SK-N-SH (cell line): ENCODE results near the gene KLF12. TPM values are rescaled to one million over a fixed set of nuclear protein-coding genes. Genes with fewer than 3 reads are reported as not detected.

ENCODE experiments used
- CTCF ChIA-PET: fragments of 300-600, 350-600 bp; formaldehyde crosslinking; extraction: SDS; loops from one replicate; lab custom pipeline; 2021; lab: Yijun Ruan, JAX
- POLR2A ChIA-PET: fragments of 350-600 bp; sonication (Branson Sonifier 250); formaldehyde crosslinking; extraction: SDS; loops from one replicate; lab custom pipeline; 2020; ENCODE audit warnings: antibody characterized with exemption, inconsistent platforms; lab: Yijun Ruan, JAX
- DNase-seq: peaks from one replicate; pipeline ENCODE4 v3.0.0; 2012
- H2AFZ ChIP-seq: fragments of 200-600 bp; sonication (generic); 2 replicates; pipeline ENCODE4 v1.8.1; 2016; ENCODE audit warnings: antibody characterized with exemption, mild to moderate bottlenecking, low read depth
- H3F3A ChIP-seq: fragments of 200-600 bp; sonication (generic); replicated peaks from 2 replicates; pipeline ENCODE3; 2016; ENCODE audit warnings: antibody characterized with exemption, mild to moderate bottlenecking; ENCODE audit not compliant: insufficient read depth
- H3K27ac ChIP-seq, 2 experiments: fragments of 200-500 bp in 1 of 2; fragments of 200-600 bp in 1 of 2; sonication (Bioruptor generic) in 1 of 2; sonication (generic), shearing (Covaris generic) in 1 of 2; 2 replicates each; pipeline versions ENCODE4 v1.5.1 to v1.6.1; 2014 to 2016; ENCODE audit warnings: low read depth in 2 of 2, inconsistent platforms in 1 of 2, low read length in 1 of 2, mild to moderate bottlenecking in 1 of 2, mixed read lengths in 1 of 2
- H3K27me3 ChIP-seq: fragments of 200-600 bp; sonication (generic), shearing (Covaris generic); 2 replicates; pipeline ENCODE4 v1.6.1; 2016; ENCODE audit warnings: mixed run types; ENCODE audit not compliant: insufficient read depth
- H3K36me3 ChIP-seq, 2 experiments: fragments of 200-500 bp in 1 of 2; fragments of 200-600 bp in 1 of 2; sonication (Bioruptor generic) in 1 of 2; sonication (generic) in 1 of 2; replicated peaks in 1 of 2; 2 replicates each; pipeline versions ENCODE3 to v1.5.1; 2014 to 2016; ENCODE audit warnings: low read length in 1 of 2, mild to moderate bottlenecking in 1 of 2; ENCODE audit not compliant: insufficient read depth in 2 of 2, control insufficient read depth in 1 of 2
- H3K4me1 ChIP-seq, 2 experiments: fragments of 200-500 bp in 1 of 2; fragments of 200-600 bp in 1 of 2; sonication (Bioruptor generic) in 1 of 2; sonication (generic), shearing (Covaris generic) in 1 of 2; 2 replicates each; pipeline versions ENCODE4 v1.5.1 to v1.6.1; 2014 to 2016; ENCODE audit warnings: low read depth in 1 of 2, low read length in 1 of 2, mixed run types in 1 of 2; ENCODE audit not compliant: insufficient read depth in 2 of 2, control insufficient read depth in 1 of 2
- H3K4me2 ChIP-seq: fragments of 200-600 bp; sonication (generic), shearing (Covaris generic); 2 replicates; pipeline ENCODE4 v1.6.1; 2017; ENCODE audit warnings: mixed run types
- H3K4me3 ChIP-seq, 2 experiments: fragments of 200-500 bp in 1 of 2; fragments of 200-600 bp in 1 of 2; sonication (Bioruptor generic) in 1 of 2; sonication (generic), shearing (Covaris generic) in 1 of 2; 2 replicates each; pipeline versions ENCODE4 v1.5.1 to v1.8.1; 2014 to 2016; ENCODE audit warnings: low read depth in 2 of 2, inconsistent platforms in 1 of 2, low read length in 1 of 2, mild to moderate bottlenecking in 1 of 2, mixed read lengths in 1 of 2, moderate library complexity in 1 of 2
- H3K79me2 ChIP-seq: fragments of 200-600 bp; sonication (generic); 2 replicates; pipeline ENCODE4 v1.8.1; 2017; ENCODE audit warnings: mild to moderate bottlenecking; ENCODE audit not compliant: insufficient read depth
- H3K9ac ChIP-seq: fragments of 200-600 bp; sonication (generic); 2 replicates; pipeline ENCODE4 v1.6.1; 2017; ENCODE audit warnings: mixed run types
- H3K9me2 ChIP-seq: fragments of 200-600 bp; sonication (generic); 2 replicates; pipeline ENCODE4 v1.6.1; 2017; ENCODE audit warnings: mixed run types
- H3K9me3 ChIP-seq: fragments of 200-600 bp; sonication (generic); 2 replicates; pipeline ENCODE4 v1.6.1; 2017; ENCODE audit warnings: mixed run types, mild to moderate bottlenecking, moderate library complexity
- H4K20me1 ChIP-seq: fragments of 200-600 bp; sonication (generic); 2 replicates; pipeline ENCODE4 v1.6.1; 2017; ENCODE audit warnings: mild to moderate bottlenecking, mixed run types; ENCODE audit not compliant: insufficient read depth
- EP300 ChIP-seq, 2 experiments: IDR thresholded peaks; 2 replicates each; pipeline versions ENCODE4 v1.4.0 to v1.6.1; 2012; ENCODE audit warnings: borderline replicate concordance in 1 of 2, low read depth in 1 of 2, low read length in 1 of 2
- EZH2phosphoT487 ChIP-seq: fragments of 200-600 bp; sonication (generic); IDR thresholded peaks from 2 replicates; pipeline ENCODE4 v1.6.1; 2017; ENCODE audit warnings: low read depth, mixed run types, mild to moderate bottlenecking, antibody characterized with exemption, moderate library complexity, borderline replicate concordance
- FOSL2 ChIP-seq: IDR thresholded peaks from 2 replicates; pipeline ENCODE4 v1.4.0; 2012; ENCODE audit warnings: low read depth, mild to moderate bottlenecking, moderate library complexity, borderline replicate concordance
- FOXM1 ChIP-seq: IDR thresholded peaks from 2 replicates; pipeline ENCODE4 v1.4.0; 2012; ENCODE audit warnings: low read depth, mild to moderate bottlenecking
- IRF3 ChIP-seq: fragments of 150-350 bp; IDR thresholded peaks from 2 replicates; pipeline ENCODE4 v1.6.1; 2016; ENCODE audit warnings: mild to moderate bottlenecking, low read depth, low read length
- MEF2A ChIP-seq: IDR thresholded peaks from 2 replicates; pipeline ENCODE4 v1.4.0; 2012; ENCODE audit warnings: low read depth, borderline replicate concordance
- NFIC ChIP-seq: IDR thresholded peaks from 2 replicates; pipeline ENCODE4 v1.4.0; 2012; ENCODE audit warnings: borderline replicate concordance
- NRF1 ChIP-seq: IDR thresholded peaks from 2 replicates; pipeline ENCODE4 v1.6.1; 2012; ENCODE audit warnings: low read depth, mild to moderate bottlenecking, low read length
- POLR2AphosphoS5 ChIP-seq: IDR thresholded peaks from 2 replicates; pipeline ENCODE4 v1.6.1; 2012; ENCODE audit warnings: low read depth, low read length
- RAD21 ChIP-seq: IDR thresholded peaks from 2 replicates; pipeline ENCODE4 v1.6.1; 2012; ENCODE audit warnings: mild to moderate bottlenecking, low read length
- RCOR1 ChIP-seq: fragments of 150-350 bp; IDR thresholded peaks from 2 replicates; pipeline ENCODE4 v1.6.1; 2017; ENCODE audit warnings: antibody characterized with exemption, low read length
- SIN3A ChIP-seq: IDR thresholded peaks from 2 replicates; pipeline ENCODE4 v1.6.1; 2012; ENCODE audit warnings: low read depth, mild to moderate bottlenecking, low read length, moderate library complexity, borderline replicate concordance
- SMC3 ChIP-seq: IDR thresholded peaks from 2 replicates; pipeline ENCODE4 v1.6.1; 2012; ENCODE audit warnings: low read depth, low read length, improper control_type of control experiment
- TAF1 ChIP-seq: IDR thresholded peaks from 2 replicates; pipeline ENCODE4 v1.6.1; 2012; ENCODE audit warnings: low read depth, mild to moderate bottlenecking, low read length, moderate library complexity, borderline replicate concordance
- TCF12 ChIP-seq: IDR thresholded peaks from 2 replicates; pipeline ENCODE4 v1.4.0; 2012
- TEAD4 ChIP-seq: IDR thresholded peaks from 2 replicates; pipeline ENCODE4 v1.4.0; 2012; ENCODE audit warnings: mild to moderate bottlenecking, borderline replicate concordance; ENCODE audit not compliant: insufficient read depth
- YY1 ChIP-seq: IDR thresholded peaks from 2 replicates; pipeline ENCODE4 v1.4.0; 2012; ENCODE audit warnings: low read depth, mild to moderate bottlenecking
- WGBS: methylation state at CpG from one replicate; pipeline ENCODE4 v1.1.6; 2017; ENCODE audit warnings: low lambda C conversion rate; 5-methylcytosine and 5-hydroxymethylcytosine counted together
- polyA plus RNA-seq, 3 experiments: library from polyadenylated mRNA; depleted of rRNA; stranded (reverse); fragments of >200 nt; gene quantifications; 2 replicates each; pipeline ENCODE4 v1.2.3, GENCODE V29; 2012
- TF ChIP-seq, protein P1 (sequence below): fragments of 200-600 bp; sonication (generic); IDR thresholded peaks from 2 replicates; pipeline ENCODE4 v1.6.1; 2017; ENCODE audit warnings: antibody characterized with exemption, mild to moderate bottlenecking, moderate library complexity
- TF ChIP-seq, protein P2 (sequence below): IDR thresholded peaks from 2 replicates; pipeline ENCODE4 v1.4.0; 2012; ENCODE audit warnings: low read depth
- TF ChIP-seq, protein P3 (sequence below): IDR thresholded peaks from 2 replicates; pipeline ENCODE4 v1.4.0; 2012; ENCODE audit warnings: low read depth, borderline replicate concordance
- TF ChIP-seq, protein P4 (sequence below): IDR thresholded peaks from 2 replicates; pipeline ENCODE4 v1.6.1; 2012; ENCODE audit warnings: mild to moderate bottlenecking, low read depth, low read length, moderate library complexity
- TF ChIP-seq, protein P5 (sequence below): fragments of 150-350 bp; IDR thresholded peaks from 2 replicates; pipeline ENCODE4 v1.6.1; 2017; ENCODE audit warnings: antibody characterized with exemption, low read length, low read depth, borderline replicate concordance

Gene KLF12
- polyA plus RNA-seq, 1 of the 3 experiments (the other 2 are of a cell fraction): 2.4 TPM

- TF ChIP-seq, protein P1, sequence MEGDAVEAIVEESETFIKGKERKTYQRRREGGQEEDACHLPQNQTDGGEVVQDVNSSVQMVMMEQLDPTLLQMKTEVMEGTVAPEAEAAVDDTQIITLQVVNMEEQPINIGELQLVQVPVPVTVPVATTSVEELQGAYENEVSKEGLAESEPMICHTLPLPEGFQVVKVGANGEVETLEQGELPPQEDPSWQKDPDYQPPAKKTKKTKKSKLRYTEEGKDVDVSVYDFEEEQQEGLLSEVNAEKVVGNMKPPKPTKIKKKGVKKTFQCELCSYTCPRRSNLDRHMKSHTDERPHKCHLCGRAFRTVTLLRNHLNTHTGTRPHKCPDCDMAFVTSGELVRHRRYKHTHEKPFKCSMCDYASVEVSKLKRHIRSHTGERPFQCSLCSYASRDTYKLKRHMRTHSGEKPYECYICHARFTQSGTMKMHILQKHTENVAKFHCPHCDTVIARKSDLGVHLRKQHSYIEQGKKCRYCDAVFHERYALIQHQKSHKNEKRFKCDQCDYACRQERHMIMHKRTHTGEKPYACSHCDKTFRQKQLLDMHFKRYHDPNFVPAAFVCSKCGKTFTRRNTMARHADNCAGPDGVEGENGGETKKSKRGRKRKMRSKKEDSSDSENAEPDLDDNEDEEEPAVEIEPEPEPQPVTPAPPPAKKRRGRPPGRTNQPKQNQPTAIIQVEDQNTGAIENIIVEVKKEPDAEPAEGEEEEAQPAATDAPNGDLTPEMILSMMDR: no peak
- TF ChIP-seq TAF1 (no peak), RAD21 (no peak)
- TF ChIP-seq, protein P2, sequence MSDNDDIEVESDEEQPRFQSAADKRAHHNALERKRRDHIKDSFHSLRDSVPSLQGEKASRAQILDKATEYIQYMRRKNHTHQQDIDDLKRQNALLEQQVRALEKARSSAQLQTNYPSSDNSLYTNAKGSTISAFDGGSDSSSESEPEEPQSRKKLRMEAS: no peak
Measured at GRCh38 chr13:74144269-74144668, 10.1 kb upstream of the KLF12 start (continued).

GRCh38 chr13:74142257-74142656 is 8.1 kb upstream of the KLF12 start:
- H3K4me3 ChIP-seq: no peak overlapping the region
- H3K9me3 ChIP-seq: no peaks in the 10 kb centered on the region
- no peak overlapping the region for H3K27ac ChIP-seq
- H3K9me2 ChIP-seq: no peaks in the 10 kb centered on the region; the same call in 1 of the 2 replicates
- WGBS: 81% methylated on average over 1 of the region's 1 CpG
- peaks cover 0 to 13% of the 10 kb centered on the region in 2 experiments; a peak in 1 of 4 replicates for H3K4me1 ChIP-seq
- peaks cover 5% of the 10 kb centered on the region for H3F3A ChIP-seq
- DNase-seq: no peak
- TF ChIP-seq SMC3 (no peak), TCF12 (no peak), RAD21 (no peak), POLR2AphosphoS5 (no peak), IRF3 (no peak), YY1 (no peak), MEF2A (no peak), NRF1 (no peak), FOSL2 (no peak), FOXM1 (no peak), RCOR1 (no peak), EZH2phosphoT487 (no peak), EP300 (IDR thresholded peaks at IDR 0.05; ENCODE audit: borderline replicate concordance in 1 of 2, low read depth in 1 of 2, low read length in 1 of 2) (no peak), SIN3A (no peak), TEAD4 (no peak), NFIC (no peak)
- TF ChIP-seq, protein P3, sequence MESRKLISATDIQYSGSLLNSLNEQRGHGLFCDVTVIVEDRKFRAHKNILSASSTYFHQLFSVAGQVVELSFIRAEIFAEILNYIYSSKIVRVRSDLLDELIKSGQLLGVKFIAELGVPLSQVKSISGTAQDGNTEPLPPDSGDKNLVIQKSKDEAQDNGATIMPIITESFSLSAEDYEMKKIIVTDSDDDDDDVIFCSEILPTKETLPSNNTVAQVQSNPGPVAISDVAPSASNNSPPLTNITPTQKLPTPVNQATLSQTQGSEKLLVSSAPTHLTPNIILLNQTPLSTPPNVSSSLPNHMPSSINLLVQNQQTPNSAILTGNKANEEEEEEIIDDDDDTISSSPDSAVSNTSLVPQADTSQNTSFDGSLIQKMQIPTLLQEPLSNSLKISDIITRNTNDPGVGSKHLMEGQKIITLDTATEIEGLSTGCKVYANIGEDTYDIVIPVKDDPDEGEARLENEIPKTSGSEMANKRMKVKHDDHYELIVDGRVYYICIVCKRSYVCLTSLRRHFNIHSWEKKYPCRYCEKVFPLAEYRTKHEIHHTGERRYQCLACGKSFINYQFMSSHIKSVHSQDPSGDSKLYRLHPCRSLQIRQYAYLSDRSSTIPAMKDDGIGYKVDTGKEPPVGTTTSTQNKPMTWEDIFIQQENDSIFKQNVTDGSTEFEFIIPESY: no peak
- TF ChIP-seq, protein P4, sequence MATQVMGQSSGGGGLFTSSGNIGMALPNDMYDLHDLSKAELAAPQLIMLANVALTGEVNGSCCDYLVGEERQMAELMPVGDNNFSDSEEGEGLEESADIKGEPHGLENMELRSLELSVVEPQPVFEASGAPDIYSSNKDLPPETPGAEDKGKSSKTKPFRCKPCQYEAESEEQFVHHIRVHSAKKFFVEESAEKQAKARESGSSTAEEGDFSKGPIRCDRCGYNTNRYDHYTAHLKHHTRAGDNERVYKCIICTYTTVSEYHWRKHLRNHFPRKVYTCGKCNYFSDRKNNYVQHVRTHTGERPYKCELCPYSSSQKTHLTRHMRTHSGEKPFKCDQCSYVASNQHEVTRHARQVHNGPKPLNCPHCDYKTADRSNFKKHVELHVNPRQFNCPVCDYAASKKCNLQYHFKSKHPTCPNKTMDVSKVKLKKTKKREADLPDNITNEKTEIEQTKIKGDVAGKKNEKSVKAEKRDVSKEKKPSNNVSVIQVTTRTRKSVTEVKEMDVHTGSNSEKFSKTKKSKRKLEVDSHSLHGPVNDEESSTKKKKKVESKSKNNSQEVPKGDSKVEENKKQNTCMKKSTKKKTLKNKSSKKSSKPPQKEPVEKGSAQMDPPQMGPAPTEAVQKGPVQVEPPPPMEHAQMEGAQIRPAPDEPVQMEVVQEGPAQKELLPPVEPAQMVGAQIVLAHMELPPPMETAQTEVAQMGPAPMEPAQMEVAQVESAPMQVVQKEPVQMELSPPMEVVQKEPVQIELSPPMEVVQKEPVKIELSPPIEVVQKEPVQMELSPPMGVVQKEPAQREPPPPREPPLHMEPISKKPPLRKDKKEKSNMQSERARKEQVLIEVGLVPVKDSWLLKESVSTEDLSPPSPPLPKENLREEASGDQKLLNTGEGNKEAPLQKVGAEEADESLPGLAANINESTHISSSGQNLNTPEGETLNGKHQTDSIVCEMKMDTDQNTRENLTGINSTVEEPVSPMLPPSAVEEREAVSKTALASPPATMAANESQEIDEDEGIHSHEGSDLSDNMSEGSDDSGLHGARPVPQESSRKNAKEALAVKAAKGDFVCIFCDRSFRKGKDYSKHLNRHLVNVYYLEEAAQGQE: no peak
- TF ChIP-seq, protein P5, sequence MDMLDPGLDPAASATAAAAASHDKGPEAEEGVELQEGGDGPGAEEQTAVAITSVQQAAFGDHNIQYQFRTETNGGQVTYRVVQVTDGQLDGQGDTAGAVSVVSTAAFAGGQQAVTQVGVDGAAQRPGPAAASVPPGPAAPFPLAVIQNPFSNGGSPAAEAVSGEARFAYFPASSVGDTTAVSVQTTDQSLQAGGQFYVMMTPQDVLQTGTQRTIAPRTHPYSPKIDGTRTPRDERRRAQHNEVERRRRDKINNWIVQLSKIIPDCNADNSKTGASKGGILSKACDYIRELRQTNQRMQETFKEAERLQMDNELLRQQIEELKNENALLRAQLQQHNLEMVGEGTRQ: no peak
- H3K4me2 ChIP-seq: no peak overlapping the region
- ChIA-PET POLR2A (no interaction called here), CTCF (interaction anchor here (0.7 to 2.7 kb wide), 4 partner anchors 145 to 387 kb away, joined by 3 to 11 read pairs (median 4); no protein-coding TSS in a partner anchor)
- H3K9ac ChIP-seq: no peak overlapping the region
- H3K27me3 ChIP-seq: no peaks in the 10 kb centered on the region
- no peaks in the 10 kb centered on the region for H3K79me2 ChIP-seq
- no peak overlapping the region for H2AFZ ChIP-seq
- H3K36me3 ChIP-seq: no peaks in the 10 kb centered on the region
- no peaks in the 10 kb centered on the region for H4K20me1 ChIP-seq
